C1 segment of cervical spinal cord (tissue), 14 donors: ENCODE measurements around the gene NPSR1.
A peak's percentile ranks its signal among the peaks of the same experiment; 100 is the strongest.
"Not testable (repeated sequence)": the region's sequence is repeated elsewhere in the genome, so short reads cannot be mapped to it uniquely, and the experiment has no call there.

Experiments
- DNase-seq, 14 donors: peaks; one replicate each; lab custom pipeline; 2025; lab: John Stamatoyannopoulos, UW

NPSR1 gene

DNA sequence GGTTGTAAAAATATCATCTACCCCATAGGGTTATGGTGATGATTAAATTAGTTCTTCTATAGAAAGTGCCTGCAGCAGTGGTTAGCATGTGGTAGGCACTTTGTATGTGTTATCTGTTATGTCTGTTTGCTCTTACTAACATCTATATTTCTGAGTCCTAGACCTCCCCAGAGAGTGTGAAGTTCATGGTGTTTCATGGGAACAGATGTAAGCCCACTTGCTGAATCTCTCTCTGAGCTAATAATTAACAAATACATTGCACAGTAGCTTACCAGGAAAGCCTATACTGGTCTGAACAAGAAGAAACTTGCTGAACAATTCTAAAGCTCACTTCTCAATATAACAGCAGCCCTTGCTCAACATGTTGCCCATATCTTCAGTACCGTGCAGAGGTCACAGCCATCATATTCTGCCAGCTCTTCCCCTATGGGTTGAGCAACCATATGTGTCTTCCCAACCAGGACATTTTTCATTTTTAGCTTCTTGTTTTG lies 100.1 kb downstream of the NPSR1 start:
- DNase-seq = no peak

DNA sequence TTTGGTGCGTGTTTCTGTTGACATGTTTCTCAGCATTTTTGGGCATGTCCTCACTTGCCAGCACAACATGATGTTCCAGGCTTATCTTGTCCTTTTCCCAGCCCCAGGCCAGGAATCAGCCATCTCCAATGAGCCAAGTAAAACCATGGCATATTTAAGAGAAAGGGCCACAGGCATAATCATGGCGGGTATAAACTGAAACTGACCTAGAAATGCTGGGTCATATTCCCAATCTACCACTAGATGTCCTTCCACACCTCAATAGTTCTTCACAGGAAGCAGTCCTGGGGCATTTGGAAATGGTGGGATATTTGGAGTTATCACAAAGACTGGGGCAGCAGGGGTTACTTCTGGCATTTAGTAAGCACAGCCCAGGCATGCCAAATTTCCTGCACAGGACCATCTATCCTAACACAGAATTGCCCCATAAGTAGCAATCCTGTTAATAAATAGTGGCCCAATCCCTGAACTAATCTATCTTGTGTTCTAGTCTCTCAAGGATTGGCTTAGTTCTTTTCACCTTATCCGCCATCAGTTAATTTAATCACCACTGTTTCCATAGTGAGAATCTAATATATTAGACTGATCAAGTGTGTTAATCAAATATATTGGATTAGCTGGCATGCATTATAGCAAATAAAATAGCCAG lies 101.6 kb downstream of the NPSR1 start:
- DNase-seq = peak in 4 of 14 donors; percentile 1 to 38 (median 10)

DNA sequence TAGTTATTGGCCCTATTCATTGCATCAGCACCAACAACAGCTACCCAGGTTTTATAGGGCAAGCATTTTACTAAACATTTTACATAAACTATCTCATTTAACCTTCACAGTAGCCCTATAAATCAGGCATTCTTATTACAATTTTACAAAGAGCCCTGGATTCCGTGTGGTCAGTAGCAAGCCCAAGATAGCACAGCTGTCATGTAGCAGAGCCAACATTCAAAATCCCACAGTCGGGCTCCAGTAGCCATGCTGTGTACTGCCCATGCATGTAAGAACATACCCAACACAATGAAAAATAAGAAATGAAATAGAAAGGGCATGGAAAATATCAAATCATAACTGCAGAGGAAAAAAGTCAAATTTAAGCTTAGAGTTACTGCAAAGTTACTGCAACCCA lies 102.3 kb downstream of the NPSR1 start:
- no peak for DNase-seq

DNA sequence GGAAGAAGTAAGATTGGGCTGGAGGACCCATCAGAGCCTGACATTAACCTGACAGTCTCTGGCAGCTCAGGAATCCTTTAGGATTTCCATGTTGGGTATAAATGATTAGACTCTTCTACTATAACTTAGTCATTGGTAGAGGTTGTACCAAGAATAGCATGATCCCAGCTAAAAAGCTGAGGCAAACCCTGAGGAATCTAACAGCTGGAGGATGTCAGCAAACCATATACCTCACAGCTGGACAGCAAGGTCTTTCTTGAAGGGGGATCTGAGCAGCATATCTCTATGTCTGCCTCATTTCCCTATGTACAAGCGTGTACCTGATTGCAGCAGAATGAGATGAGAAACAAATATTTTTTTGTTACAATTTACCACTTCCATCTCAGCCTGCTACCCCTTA lies 103.2 kb downstream of the NPSR1 start:
- DNase-seq = no peak

DNA sequence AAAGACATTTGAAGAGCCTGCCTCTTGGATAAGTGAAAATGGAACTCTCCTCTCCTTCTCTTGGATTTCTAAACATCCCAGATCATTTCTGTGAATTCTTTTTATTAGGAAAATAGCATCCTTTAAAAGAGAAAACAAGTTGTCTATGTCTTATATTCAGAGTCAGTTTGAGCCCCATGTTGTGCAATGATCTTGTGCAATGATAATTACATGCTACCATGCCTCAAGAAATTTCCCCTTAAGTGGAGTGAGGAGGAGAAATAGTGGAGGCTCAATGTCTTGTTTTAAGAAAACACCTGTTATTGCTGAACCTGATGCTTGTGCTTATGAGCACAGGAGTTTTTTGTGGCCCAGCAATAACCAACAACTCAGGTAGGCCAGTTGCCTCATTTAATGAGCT lies 103.6 kb downstream of the NPSR1 start:
- no peak for DNase-seq

DNA sequence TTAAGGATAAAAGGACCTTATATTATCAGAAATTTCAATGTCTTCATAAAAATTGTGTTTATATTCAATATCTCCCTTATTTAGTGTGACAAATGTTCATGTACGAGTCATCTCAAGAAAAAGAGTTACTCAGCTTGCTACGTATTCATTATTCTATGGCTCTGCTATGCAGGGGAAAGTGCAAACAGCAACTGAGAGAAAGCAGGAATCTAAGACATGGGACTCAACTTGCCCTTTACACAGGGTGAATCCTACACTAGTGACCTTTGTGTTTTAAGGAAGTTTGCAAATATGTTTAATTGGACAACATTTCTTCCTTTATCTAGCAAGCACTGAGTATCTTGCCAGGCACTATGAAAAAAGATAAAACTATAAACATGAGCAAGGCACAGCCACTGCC lies 104.7 kb downstream of the NPSR1 start:
- no peak for DNase-seq

DNA sequence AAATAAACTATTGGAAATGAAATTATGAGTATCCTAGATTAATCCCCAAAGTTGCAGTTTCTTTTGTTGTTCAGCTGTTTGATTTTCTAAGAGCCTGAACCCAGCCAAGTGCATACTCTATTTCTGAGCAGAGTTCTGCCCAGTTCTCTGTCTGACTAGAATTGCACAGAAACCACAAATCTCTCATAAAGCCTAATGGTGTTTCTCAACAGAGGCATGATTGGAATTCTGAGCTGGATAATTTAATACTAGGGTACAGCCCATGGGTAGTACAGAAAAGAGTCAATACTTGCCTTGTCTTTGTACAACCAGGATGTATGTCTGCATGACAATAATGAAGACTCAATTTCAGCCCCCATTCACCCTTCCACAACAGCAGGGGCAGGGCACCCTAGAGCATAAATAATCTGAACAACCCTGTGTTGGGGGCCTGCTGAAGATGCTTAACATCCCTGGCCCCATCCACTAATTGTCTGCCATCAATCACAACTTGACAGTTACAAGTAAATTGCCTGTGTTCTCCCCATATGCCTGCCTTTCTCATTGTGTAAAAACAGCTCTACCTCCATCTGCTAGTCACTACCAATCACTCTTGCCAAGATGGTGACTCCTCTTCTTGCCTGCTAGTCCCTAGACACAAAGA lies 114.4 kb downstream of the NPSR1 start:
- DNase-seq = no peak

DNA sequence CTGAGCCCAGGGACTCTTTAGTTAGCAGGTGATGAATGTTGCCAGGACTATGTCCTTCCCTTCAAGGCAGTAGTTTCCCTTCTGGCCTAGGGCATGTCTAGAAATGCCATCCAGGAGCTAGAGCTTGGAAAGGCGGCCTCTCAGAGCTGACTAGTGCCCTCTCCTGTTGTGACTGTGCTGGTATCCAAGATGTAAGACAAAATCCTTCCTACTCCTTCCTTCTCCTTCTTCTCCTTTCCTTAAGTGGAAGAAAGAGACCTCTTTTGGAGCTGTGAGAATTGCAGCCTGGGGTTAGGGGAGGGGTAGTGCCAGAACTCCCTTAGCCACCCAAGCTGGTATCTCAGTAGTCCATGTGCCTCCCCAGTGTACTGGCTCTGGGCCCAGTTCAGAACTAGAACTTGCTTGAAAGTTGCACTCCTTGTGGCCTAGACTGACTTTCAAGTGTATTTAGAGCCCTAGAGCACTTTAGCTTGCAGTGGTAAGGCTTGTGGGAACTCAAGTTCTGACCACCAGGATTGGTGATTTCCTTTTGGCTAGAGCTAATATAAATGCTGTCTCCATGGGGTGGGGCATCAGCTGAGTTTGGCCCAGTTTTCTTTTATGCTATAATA lies 118.8 kb downstream of the NPSR1 start:
- no peak for DNase-seq

DNA sequence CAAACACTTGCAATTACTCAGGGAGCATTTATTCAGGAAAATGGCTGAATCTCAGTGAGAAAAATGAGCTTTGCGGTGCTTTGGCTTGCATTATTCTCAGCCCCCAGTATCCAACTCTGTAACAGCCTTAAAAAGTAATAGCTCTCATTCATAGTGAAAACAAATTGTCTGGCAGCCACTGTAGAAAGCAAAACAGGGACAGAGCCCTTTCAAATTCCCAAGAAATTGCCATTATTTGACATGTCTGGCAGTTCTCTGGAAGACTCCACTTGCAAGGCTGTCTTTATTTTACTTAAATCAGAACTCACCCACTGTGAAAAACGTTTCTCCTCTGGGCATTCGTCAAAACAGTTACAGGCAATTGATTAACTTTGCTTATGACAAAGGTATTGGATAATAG lies 122.5 kb downstream of the NPSR1 start:
- no peak for DNase-seq

DNA sequence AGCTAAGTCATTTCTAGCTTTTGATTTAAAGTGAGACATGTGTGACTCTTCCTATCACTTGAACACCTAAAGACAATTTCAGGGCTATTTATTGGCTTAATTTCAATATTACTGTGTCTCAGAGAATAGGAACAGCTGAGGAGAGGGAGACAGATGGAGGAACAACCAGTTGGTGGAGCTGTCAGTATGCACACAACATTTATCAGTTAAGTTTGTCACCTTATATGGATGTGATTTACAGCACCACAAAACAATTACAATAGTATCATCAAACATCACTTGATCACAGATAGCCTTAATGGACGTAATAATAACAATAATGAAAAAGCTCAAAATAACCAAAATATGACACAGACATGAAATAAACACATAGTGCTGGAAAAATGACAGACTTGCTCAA lies 129.6 kb downstream of the NPSR1 start:
- DNase-seq = no peak

DNA sequence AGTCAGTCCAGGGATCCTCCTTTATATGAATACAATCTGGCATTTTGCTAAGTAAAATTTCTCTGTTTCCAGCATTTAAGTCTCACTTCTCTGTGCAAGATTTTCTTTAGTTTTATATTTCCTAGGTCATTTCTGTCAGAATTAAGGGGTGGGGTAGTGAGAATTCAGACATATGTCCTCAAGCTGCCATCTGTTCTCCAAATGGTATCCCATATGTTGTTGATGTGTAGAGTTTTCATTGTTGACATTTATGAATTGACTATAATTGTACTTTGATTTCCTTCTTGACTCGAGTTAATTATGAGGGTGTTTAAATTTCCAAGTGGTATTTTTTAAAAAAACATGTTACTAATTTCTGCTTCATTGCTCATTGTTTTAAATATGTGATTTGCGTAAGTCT lies 148.8 kb downstream of the NPSR1 start:
- DNase-seq = peak in 1 of 14 donors; percentile 80

DNA sequence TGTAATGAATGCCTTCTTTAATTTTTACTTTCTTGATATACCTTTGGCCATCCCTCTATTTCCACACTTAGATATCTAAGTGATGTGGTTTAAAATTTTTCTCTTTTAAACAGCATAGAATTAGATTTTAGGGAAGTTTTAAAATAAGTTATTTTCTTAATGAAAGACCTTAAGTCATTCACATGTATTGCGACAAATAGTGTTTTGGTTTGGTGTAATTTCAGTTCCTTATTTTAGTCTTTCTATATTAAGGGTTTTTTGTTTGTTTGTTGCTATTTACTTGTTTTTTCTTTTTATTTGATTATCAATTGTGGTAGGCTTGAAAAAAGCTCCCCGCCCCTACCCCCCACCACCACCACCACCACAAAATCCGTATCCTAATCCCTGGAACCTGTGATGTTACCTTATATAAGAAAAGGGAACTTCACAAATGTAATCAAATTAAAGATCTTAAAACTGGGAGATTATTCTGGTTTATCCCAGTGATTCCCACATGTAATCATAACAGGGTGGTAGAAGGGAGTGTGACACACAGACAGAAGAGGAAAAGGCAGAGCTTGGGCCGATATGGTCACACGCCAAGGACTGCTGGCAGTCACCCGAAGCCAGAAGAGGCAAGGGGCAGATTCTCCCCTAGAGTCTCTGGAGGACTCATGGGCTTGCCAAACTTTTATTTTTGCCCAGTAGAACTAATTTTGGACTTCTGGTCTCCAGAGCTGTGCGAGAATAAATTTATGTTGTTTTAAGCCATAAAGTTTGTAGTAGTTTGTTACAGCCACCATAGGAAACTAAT lies 149.7 kb downstream of the NPSR1 start:
- peak in 1 of 14 donors; percentile 78 for DNase-seq

DNA sequence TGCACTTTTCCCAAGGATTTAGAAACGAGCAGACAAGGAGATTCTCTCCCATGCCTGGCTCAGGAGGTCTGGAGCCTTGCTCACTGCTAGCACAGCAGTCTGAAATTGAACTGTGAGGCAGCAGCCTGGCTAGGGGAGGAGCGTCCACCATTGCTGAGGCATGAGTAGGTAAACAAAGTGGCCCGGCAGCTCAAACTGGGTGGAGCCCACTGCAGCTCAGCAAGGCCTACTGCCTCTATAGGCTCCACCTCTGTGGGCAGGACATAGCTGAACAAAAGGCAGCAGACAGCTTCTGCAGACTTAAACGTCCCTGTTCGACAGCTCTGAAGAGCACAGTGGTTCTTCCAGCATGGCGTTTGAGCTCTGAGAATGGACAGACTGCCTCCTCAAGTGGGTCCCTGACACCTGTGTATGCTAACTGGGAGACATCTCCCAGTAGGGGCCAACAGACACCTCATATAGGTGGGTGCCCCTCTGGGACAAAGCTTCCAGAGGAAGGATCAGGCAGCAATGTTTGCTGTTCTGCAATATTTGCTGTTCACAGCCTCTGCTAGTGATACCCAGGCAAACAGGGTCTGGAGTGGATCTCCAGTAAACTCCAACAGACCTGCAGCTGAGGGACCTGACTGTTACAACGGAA lies 156.3 kb downstream of the NPSR1 start:
- DNase-seq = not testable (repeated sequence)

DNA sequence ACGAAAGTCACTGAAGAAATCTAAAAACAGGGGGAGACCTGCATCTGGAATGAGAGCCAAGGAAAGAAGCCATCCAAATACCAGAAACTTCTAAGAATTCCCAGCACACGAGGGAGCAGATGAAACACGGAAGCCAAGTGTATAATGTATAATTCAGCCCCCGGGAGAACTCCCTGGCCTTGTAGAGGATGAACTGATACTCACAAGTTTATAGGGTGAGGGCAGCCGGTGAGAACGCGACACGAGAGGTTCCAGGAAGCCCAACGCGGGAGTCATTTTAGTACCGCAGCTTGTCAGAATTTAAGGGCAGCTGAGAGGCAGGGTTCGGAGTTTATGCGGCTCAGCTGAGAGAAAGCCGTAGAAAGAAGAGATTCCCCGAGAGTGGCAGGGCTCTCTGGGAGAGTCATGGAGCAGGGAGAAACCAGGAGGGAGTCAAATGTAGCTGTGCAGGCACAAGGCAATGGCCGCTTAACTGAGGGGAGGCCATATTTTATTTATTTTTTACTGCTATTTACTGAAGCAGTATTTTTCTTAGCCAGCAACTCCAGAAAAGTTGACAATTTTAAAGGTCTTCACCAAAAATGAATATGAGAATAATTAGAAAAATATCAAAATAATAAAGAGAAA lies 164.0 kb downstream of the NPSR1 start:
- no peak for DNase-seq

DNA sequence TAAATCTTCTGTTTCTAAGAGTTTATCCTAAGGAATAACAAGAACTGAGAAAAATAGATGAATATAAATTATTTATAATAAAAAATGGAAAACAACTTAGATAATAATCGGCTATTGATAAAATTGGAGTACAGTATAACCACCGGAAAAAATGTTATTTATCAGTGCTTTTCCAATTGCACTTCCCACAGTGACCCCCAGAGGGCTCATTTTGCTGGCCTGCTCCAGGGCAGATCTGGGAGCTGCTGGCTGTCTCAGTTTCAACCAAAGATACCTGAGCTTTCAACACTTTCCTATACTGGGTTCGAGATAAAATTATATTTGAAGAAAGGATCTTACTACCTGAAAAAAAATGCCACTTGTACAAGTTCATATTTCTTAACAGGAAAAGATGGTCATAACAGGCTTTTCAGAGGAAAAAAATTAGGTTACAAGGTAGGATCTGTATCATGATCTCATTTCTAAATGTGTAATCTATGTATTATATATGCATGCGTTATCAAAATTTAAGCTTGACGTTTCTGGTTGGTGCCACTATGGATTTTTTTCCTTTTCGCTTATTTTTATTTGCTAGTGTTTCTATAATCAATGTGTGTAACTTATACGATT lies 165.7 kb downstream of the NPSR1 start:
- peak in 6 of 14 donors; percentile 7 to 38 (median 26) for DNase-seq

DNA sequence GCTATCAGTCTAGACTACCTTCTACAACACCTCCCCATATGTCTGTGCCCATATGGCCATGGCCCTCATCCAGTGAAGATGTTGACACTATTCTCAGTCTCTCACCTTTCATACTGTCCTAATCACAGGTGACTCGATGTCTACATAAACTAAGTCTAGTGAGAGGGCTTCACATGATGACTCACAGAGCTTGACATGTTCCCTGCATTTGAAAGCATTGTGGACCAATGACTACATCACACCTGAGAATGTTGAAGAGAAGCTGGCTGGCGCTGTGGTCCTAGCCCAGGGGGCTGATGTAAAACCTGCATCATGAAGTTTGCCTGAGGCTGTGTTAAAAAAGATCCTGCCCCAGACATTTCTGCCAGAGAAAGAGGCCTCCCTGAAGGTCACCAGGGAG lies 167.2 kb downstream of the NPSR1 start:
- DNase-seq = no peak

DNA sequence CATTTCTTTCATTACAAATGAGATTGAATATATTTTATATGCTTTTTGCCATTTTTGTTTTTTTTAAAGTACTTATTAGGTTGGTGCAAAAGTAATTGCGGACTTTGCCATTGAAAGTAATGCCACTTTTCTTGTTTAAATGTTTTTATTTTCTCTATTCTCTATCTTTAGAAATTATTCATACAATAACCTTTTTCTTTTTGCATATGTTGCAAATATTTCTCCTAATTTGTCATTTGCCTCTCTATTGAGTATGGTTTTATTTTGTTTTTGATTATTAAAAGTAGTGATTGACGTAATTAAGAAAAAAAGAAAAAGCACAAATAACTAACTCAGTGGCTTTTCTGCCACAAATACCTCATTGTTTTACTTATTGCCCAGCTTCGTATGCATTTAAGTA lies 172.4 kb downstream of the NPSR1 start:
- no peak for DNase-seq

DNA sequence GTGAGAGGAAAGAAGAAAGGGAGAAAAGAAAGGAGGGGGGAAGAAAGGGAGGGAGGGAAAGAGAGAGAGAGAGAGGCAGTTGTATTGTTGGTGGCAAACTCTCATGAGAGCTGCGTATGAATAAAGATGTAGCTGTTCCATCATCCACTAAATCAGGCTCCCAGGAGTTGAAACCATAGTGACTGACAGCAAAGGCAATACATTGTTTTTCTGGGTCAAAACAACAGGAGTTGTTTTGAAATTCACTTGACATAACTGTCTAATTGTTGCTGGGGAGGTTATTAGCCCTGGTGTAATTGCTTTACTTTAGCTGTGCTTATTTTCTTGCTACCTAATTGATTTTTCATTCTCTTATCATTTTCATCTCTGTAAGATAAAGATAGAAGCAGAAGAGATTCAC lies 173.4 kb downstream of the NPSR1 start:
- DNase-seq = no peak

DNA sequence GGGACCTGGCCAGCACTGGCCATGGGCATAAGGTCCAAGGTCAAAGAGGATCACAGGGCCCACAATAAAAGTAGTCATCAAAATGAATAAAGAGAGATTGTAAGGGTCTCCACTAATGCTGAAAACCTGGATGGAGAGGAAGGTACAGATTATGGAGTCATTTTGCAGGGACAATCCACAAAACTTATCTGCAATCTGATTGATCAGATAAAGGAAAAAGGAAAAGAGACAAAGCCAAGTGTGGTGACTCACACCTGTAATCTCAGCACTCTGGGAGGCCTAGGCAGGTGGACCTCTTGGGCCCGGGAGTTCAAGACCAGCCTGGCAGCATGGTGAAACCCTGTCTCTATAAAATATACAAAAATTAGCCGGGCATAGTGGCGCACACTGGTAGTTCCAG lies 174.0 kb downstream of the NPSR1 start:
- no peak for DNase-seq

DNA sequence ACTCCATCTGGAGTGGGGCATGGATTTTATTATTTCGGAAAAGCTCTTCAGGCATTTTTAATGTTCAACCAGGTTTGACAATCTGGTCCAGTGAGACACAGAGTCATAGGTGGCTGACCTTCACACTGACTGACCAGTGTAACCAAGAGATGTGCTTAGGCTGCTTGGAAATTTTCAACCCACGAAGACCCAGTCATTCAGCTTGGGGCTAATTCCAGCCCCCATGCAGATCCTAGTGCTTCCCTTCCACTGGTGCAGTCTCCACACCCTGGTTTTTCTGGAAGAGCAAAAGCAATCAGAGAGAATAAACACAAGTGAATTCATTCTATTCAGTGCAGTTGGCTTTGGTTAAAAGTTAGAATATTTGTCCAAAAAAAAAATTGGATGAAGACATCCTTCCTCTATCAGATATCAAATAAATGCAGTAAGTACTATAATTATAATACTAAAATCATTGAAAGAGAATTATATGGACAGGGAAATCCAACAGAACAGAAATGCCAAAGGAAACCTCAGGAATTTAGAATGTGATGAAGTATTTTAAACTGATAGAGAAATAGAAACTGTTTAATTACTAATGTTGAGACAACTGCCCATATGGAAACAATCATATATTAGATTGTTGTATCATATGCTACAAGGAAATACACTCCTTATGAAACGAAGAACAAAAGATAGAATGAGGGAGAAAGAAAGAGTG lies 178.0 kb downstream of the NPSR1 start:
- no peak for DNase-seq
